GM12865 (cell line): Measurements from ENCODE around the gene SPATA3.

Experiments used
- DNase-seq: peaks from one replicate; pipeline ENCODE4 v3.0.0; 2010; ENCODE audit warnings: low read depth
- H3K4me3 ChIP-seq: 2 replicates; pipeline ENCODE4 v1.5.1; 2011; ENCODE audit warnings: mild to moderate bottlenecking, low read depth, low read length, control low read depth
- CTCF ChIP-seq: IDR thresholded peaks from 2 replicates; pipeline ENCODE4 v1.5.1; 2011; ENCODE audit warnings: low read length, control low read depth, low read depth, inconsistent platforms; ENCODE audit not compliant: insufficient read depth; ENCODE audit errors: missing control alignments

Gene SPATA3

GRCh38 chr2:230968921-230969658, 26.8 kb upstream of the SPATA3 start:
- H3K4me3 ChIP-seq: peak overlapping the region; percentile 62
- DNase-seq: peak; percentile 91
- no peak for TF ChIP-seq CTCF

DNA sequence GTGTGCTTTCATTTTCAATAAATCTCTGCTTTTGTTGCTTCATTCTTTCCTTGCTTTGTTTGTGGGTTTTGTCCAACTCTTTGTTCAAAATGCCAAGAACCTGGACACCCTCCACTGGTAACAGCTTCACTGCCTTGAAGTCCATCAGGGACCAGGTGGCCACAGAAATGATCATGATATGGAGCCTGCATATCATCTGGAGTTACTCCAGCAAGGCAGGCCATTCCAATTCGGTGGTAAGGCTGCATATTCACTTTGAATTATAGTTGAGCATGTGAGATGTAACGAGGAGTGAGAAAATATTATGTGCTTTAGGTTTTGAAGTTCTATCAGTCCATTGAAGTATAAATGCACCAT, 26.3 kb upstream of the SPATA3 start:
- TF ChIP-seq CTCF: no peak
- no peak for DNase-seq
- peak overlapping the region; percentile 62 for H3K4me3 ChIP-seq

- H3K4me3 ChIP-seq: no peak overlapping the region
- DNase-seq: peak; percentile 56
- TF ChIP-seq CTCF: no peak
Measured at GRCh38 chr2:230972046-230972445, 23.9 kb upstream of the SPATA3 start.

DNA sequence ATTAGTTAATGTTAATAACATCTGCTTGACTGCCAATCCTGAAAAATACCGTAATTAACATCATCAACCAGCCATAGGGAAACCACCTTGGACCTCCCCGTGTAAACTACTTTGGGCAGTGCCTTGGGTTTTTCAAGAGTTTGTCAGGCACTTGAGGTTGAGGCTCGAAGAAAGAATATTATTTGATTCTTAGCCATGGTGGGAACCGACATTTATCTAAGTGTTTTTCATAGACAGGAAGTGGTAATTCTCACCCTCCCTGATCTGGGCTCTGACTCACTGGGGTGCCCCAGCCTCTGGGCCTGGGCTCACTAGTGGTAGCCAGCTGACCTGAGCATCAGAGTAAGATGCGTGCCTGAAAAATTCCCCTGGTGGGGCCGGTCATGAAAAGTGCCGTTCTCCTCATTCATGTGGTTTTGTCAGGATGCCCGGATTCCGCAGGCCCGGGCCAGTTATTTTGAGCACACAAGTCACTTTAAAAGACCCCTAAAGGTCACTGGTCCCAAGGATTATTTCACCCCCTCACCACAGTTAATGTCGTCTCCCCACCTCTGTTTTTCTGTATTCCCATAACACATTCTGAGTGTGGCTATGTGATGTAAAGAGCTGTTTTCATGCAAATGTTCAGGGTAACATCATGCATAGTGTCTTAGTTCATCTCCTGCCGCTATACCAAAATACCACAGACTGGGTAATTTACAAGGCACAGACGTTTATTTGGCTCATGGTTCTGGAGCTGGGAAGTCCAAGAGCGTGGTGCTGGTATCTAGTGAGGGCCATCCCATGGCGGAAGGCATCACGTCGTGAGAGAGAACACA, 21.6 kb upstream of the SPATA3 start:
- TF ChIP-seq CTCF: no peak
- peak overlapping the region; percentile 41 for H3K4me3 ChIP-seq
- peak; percentile 98 for DNase-seq

GRCh38 chr2:230975927-230976326, 20.0 kb upstream of the SPATA3 start:
- TF ChIP-seq CTCF: no peak
- peak overlapping the region; percentile 41 for H3K4me3 ChIP-seq
- DNase-seq: peak; percentile 79

DNA sequence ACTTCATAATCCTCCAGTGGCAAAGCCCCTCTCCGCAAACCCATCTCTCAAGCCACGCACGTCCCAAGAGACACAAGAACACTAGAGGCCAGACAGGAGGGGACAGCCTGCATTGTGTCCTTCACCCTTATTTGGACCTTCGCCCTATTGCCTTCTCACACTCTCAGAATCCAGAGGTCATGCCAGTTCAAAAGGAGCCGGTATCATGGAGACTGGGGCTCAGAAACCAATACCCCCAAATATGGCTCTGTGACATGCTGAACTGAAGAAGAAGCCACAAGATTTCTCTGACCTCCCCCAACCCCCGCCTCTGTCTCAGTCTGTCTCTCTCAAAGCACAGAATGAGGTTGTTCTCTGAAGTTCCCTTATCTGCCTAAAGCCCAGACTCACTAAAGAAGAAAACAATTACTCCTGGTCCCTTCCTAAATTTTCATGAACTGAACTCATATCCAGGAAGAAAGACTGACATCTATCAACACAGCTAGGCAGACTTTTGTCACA, 19.2 kb upstream of the SPATA3 start:
- no peak for TF ChIP-seq CTCF
- peak; percentile 93 for DNase-seq
- H3K4me3 ChIP-seq: peak overlapping the region; percentile 45
